ENCODE measurements around the gene CBFA2T2. TPM values are rescaled to one million over a fixed set of nuclear protein-coding genes. Genes with fewer than 3 reads are reported as not detected.

The CBFA2T2 gene
- total RNA-seq, 1 donor from 2014 or later: 58.1 TPM

DNA sequence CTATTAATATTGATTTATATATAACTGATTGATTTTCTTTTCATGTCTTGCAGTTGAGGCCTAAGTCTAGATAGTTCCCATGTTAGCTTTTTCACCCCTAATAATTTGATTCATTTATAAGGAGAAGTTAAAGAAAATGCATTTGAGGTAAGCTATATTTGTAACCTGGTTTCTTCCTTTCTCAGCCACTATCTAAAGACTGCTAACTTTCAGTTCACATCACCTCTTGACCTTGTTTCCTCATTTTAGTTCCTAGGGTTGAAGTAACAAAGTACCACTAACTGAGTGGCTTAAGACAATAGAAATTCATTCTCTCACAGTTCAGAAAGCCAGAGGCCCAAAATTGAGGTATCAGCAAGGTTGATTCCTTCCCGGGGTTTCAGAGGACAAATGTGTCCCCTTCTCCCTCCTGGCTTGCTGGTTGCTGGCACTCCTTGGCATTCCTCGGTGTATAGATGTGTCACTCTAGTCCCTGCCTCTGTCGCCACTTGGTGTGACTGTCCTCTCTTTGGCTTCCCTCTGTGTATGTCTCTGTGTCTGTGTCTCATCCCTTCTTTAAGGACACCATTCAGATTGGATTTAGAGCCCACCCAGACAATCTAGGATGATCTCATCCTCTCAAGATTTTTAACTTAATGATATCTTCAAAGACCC lies 116.3 kb downstream of the CBFA2T2 start:
- Mint-ChIP-seq H3K4me1 (ENCODE audit: low read depth) (peaks cover 4% of the 10 kb centered on the region), H3K27me3 (no peaks in the 10 kb centered on the region), H3K27ac (peak overlapping the region; percentile 8), H3K36me3 (ENCODE audit: insufficient read depth) (peaks cover 8% of the 10 kb centered on the region), H3K9me3 (ENCODE audit: low read depth) (no peaks in the 10 kb centered on the region), H3K4me3 (ENCODE audit: low read depth) (no peak overlapping the region)
- DNase-seq (ENCODE audit: low spot score, unreplicated experiment): no peak
- TF ChIP-seq CTCF (IDR thresholded peaks at IDR 0.05; ENCODE audit: unreplicated experiment): no peak

- Mint-ChIP-seq H3K4me3 (ENCODE audit: low read depth) (no peak overlapping the region), H3K9me3 (ENCODE audit: low read depth) (no peaks in the 10 kb centered on the region), H3K4me1 (ENCODE audit: low read depth) (no peaks in the 10 kb centered on the region), H3K27me3 (no peaks in the 10 kb centered on the region), H3K27ac (no peak overlapping the region), H3K36me3 (ENCODE audit: insufficient read depth) (peaks cover 13% of the 10 kb centered on the region)
- TF ChIP-seq CTCF (IDR thresholded peaks at IDR 0.05; ENCODE audit: unreplicated experiment): no peak
- DNase-seq (ENCODE audit: low spot score, unreplicated experiment): no peak
Measured at GRCh38 chr20:33609504-33609903, 119.6 kb downstream of the CBFA2T2 start.

DNA sequence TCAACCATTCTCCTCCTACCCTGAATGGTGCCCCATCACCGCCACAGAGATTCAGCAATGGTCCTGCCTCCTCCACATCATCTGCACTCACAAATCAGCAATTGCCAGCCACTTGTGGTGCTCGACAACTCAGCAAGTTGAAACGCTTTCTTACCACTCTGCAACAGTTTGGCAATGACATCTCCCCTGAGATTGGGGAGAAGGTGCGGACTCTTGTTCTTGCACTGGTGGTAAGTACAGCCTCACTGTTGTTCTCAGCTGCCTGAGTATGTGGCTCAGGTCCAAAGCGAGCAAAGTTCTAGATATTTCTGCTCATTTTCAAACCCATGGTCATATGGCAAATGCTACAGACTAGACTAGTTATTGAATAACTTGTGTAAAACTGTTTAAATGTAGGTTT lies 121.2 kb downstream of the CBFA2T2 start:
- Mint-ChIP-seq H3K9me3 (ENCODE audit: low read depth) (no peaks in the 10 kb centered on the region), H3K4me3 (ENCODE audit: low read depth) (no peak overlapping the region), H3K27ac (no peak overlapping the region), H3K36me3 (ENCODE audit: insufficient read depth) (peaks cover 16% of the 10 kb centered on the region), H3K4me1 (ENCODE audit: low read depth) (no peaks in the 10 kb centered on the region), H3K27me3 (no peaks in the 10 kb centered on the region)
- DNase-seq (ENCODE audit: low spot score, unreplicated experiment): no peak
- TF ChIP-seq CTCF (IDR thresholded peaks at IDR 0.05; ENCODE audit: unreplicated experiment): no peak

- Mint-ChIP-seq H3K27ac (peak overlapping the region; percentile 7), H3K36me3 (ENCODE audit: insufficient read depth) (peaks cover 18% of the 10 kb centered on the region), H3K4me1 (ENCODE audit: low read depth) (no peaks in the 10 kb centered on the region), H3K27me3 (no peaks in the 10 kb centered on the region), H3K9me3 (ENCODE audit: low read depth) (no peaks in the 10 kb centered on the region), H3K4me3 (ENCODE audit: low read depth) (no peak overlapping the region)
- DNase-seq (ENCODE audit: low spot score, unreplicated experiment): no peak
- no peak for TF ChIP-seq CTCF (IDR thresholded peaks at IDR 0.05; ENCODE audit: unreplicated experiment)
Measured at GRCh38 chr20:33612001-33612400, 122.1 kb downstream of the CBFA2T2 start.

DNA sequence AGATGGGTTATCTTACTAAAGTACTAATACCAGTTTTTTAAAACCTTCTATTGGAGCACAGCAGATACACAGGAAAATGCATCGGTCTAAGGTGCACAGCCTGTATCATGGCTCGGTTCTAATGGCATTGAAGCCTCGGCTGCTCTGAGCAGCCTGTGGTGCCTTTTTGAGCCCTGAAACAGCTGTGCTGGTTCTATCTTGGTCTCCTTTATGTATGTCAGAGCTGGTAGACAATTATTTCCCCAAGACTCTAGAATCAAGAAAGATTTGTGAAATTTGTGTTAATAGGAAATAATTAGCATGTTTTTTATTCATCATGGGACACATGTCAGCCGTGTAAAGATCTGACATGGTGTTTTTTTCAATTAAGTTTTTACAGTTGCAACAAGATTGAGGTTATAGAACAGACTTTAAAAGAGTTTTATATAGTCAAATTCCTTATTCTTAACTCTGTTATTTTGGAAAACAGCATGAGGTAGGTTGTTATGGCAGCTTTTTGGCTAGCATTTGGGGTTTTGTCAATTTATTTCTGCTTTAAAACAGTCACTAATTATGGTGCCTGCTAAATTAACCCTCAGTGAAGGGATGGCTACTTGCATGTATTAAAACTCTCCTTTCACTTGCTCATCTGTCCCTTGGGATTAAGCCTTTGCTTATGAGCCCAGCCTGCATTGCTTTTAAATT lies 132.0 kb downstream of the CBFA2T2 start:
- H3K27ac Mint-ChIP-seq: no peak overlapping the region
- peaks cover 34% of the 10 kb centered on the region for H3K36me3 Mint-ChIP-seq (ENCODE audit: insufficient read depth)
- TF ChIP-seq CTCF (IDR thresholded peaks at IDR 0.05; ENCODE audit: unreplicated experiment): no peak
- no peak overlapping the region for H3K4me3 Mint-ChIP-seq (ENCODE audit: low read depth)
- H3K4me1 Mint-ChIP-seq (ENCODE audit: low read depth): no peaks in the 10 kb centered on the region
- no peaks in the 10 kb centered on the region for H3K27me3 Mint-ChIP-seq
- H3K9me3 Mint-ChIP-seq (ENCODE audit: low read depth): no peaks in the 10 kb centered on the region
- no peak for DNase-seq (ENCODE audit: low spot score, unreplicated experiment)
